Measurements from ENCODE around the gene GABRG3. TPM values are rescaled to one million over a fixed set of nuclear protein-coding genes. Genes with fewer than 3 reads are reported as not detected.

Gene GABRG3
- total RNA-seq, 3 donors from 2014 or later (not counting 1 experiment from before 2014, with no cell fraction given): not detected

DNA sequence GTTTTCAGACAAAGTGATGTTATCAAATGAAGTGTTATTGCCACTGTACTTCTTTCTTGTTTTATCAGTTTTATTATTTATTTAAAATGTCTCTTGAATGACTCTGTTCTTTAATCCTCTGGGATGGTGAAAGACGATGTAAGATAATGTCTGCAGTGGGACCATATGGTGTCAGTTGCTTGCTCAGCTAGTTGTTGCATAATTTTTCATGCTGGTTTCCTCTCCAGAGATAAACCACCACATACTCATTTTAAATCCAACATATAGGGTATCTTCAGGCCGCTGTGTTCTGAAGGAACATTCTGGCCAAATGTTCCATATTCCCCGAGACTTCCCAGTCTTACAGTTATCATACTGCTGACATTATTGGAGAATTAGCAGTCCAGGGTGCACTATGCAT, 75.9 kb downstream of the GABRG3 start:
- Mint-ChIP-seq H3K4me1 (no peaks in the 10 kb centered on the region), H3K27ac (no peak overlapping the region)

DNA sequence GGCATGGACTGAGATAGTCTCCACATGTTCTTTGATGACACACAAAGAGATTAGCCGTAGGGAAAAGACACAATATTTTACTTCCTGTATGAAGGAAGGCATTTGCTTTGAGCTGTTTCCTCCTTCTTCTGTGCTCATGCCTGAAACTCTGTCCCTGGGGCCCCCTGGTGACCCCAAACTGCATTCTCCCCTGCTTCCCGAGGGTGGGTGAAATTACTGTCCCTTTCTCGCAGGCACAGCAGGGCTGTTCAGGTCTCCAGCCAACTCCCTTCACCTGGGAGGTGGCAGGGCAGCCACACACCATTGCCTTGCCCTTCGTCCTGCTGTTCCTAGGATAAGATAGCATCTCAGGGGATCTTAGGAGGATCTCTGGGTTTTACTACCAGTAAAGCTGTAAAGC, 79.2 kb downstream of the GABRG3 start:
- H3K27me3 ChIP-seq (ENCODE audit: control insufficient read depth, insufficient read depth, low read length): no peaks in the 10 kb centered on the region
- no peak overlapping the region for H3K4me3 Mint-ChIP-seq
- no peaks in the 10 kb centered on the region for H3K27me3 Mint-ChIP-seq (ENCODE audit: low read depth in 2 of 2)
- H3K27ac ChIP-seq (ENCODE audit: low read length): no peak overlapping the region
- H3K9me3 Mint-ChIP-seq: peaks cover 2% of the 10 kb centered on the region in 2 donors
- no peak for DNase-seq
- intact Hi-C loops (cut with micrococcal nuclease): no loop called here
- no peaks in the 10 kb centered on the region for H3K36me3 Mint-ChIP-seq
- no peaks in the 10 kb centered on the region for H3K4me1 ChIP-seq (ENCODE audit: control insufficient read depth, insufficient read depth, low read length)
- H3K27ac Mint-ChIP-seq: no peak overlapping the region
- H3K36me3 ChIP-seq (ENCODE audit: control insufficient read depth, insufficient read depth, low read length): no peaks in the 10 kb centered on the region
- H3K4me3 ChIP-seq (ENCODE audit: low read length): no peak overlapping the region
- no peaks in the 10 kb centered on the region for H3K4me1 Mint-ChIP-seq
- WGBS (ENCODE audit: insufficient coverage): 33% methylated on average over 4 of the region's 4 CpGs
- no peak for ATAC-seq
- TF ChIP-seq, protein P1, sequence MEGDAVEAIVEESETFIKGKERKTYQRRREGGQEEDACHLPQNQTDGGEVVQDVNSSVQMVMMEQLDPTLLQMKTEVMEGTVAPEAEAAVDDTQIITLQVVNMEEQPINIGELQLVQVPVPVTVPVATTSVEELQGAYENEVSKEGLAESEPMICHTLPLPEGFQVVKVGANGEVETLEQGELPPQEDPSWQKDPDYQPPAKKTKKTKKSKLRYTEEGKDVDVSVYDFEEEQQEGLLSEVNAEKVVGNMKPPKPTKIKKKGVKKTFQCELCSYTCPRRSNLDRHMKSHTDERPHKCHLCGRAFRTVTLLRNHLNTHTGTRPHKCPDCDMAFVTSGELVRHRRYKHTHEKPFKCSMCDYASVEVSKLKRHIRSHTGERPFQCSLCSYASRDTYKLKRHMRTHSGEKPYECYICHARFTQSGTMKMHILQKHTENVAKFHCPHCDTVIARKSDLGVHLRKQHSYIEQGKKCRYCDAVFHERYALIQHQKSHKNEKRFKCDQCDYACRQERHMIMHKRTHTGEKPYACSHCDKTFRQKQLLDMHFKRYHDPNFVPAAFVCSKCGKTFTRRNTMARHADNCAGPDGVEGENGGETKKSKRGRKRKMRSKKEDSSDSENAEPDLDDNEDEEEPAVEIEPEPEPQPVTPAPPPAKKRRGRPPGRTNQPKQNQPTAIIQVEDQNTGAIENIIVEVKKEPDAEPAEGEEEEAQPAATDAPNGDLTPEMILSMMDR (IDR thresholded peaks at IDR 0.05): no peak
- no peaks in the 10 kb centered on the region for H3K9me3 ChIP-seq (ENCODE audit: control insufficient read depth, insufficient read depth, low read length)

More for the DNA sequence above, 75.9 kb downstream of the GABRG3 start:
- Mint-ChIP-seq H3K9me3 (peaks cover 2% of the 10 kb centered on the region in 2 donors), H3K4me3 (no peak overlapping the region), H3K27me3 (ENCODE audit: low read depth in 2 of 2) (no peaks in the 10 kb centered on the region), H3K36me3 (no peaks in the 10 kb centered on the region)
- no peaks in the 10 kb centered on the region for H3K27me3 ChIP-seq (ENCODE audit: control insufficient read depth, insufficient read depth, low read length)
- H3K4me1 ChIP-seq (ENCODE audit: control insufficient read depth, insufficient read depth, low read length): no peaks in the 10 kb centered on the region
- H3K36me3 ChIP-seq (ENCODE audit: control insufficient read depth, insufficient read depth, low read length): no peaks in the 10 kb centered on the region
- TF ChIP-seq, protein P1 (IDR thresholded peaks at IDR 0.05): no peak
- ATAC-seq: no peak
- H3K9me3 ChIP-seq (ENCODE audit: control insufficient read depth, insufficient read depth, low read length): no peaks in the 10 kb centered on the region
- intact Hi-C loops (cut with micrococcal nuclease): no loop called here
- H3K27ac ChIP-seq (ENCODE audit: low read length): no peak overlapping the region
- no peak overlapping the region for H3K4me3 ChIP-seq (ENCODE audit: low read length)
- 83% methylated on average over 3 of the region's 3 CpGs for WGBS (ENCODE audit: insufficient coverage)
- no peak for DNase-seq

GRCh38 chr15:27054426-27054825, 83.4 kb downstream of the GABRG3 start:
- TF ChIP-seq, protein P1 (IDR thresholded peaks at IDR 0.05): no peak
- no peaks in the 10 kb centered on the region for H3K27me3 Mint-ChIP-seq (ENCODE audit: low read depth in 2 of 2)
- H3K4me3 ChIP-seq (ENCODE audit: low read length): no peak overlapping the region
- intact Hi-C loops (cut with micrococcal nuclease): no loop called here
- no peaks in the 10 kb centered on the region for H3K9me3 Mint-ChIP-seq
- no peaks in the 10 kb centered on the region for H3K4me1 ChIP-seq (ENCODE audit: control insufficient read depth, insufficient read depth, low read length)
- H3K27me3 ChIP-seq (ENCODE audit: control insufficient read depth, insufficient read depth, low read length): no peaks in the 10 kb centered on the region
- 79% methylated on average over 10 of the region's 10 CpGs for WGBS (ENCODE audit: insufficient coverage)
- H3K9me3 ChIP-seq (ENCODE audit: control insufficient read depth, insufficient read depth, low read length): no peaks in the 10 kb centered on the region
- ATAC-seq: no peak
- H3K4me3 Mint-ChIP-seq: no peak overlapping the region
- no peaks in the 10 kb centered on the region for H3K36me3 Mint-ChIP-seq
- no peak overlapping the region for H3K27ac Mint-ChIP-seq
- H3K36me3 ChIP-seq (ENCODE audit: control insufficient read depth, insufficient read depth, low read length): no peaks in the 10 kb centered on the region
- H3K27ac ChIP-seq (ENCODE audit: low read length): no peak overlapping the region
- no peaks in the 10 kb centered on the region for H3K4me1 Mint-ChIP-seq
- DNase-seq: no peak

DNA sequence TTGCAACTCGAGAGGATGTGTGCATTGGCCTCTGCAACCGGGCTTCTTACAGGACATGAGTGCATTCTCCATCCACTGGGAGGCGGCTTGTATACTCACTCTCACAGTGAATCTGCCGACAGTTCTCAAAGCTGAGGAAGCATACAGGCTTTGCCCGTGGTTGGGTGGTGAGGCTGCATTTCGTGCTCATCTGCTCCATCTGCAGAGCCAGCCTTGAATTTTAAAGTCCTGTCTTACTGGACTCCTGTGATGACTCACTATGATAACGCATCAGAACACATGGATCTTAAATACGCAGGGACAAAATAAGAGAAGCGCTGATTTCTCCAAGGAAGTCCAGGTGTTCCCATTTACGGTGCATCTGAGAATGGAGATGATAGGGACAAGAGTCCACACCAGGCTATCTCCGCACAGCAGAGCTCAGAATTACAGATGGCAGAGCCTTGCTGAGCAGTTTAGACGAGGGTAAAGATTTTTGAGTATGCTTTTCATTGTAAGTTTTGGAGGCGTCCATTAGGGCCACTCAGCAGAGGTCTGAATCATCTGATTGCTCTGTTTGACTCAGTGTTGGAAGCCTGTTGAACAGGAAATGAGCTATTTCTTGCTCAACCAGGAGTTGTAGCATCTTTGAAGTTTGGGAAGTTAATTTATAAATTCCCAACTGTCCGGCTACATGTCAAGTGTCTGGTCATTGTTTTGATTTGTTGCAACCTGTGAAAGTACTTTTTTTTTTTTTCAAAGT, 87.1 kb downstream of the GABRG3 start:
- no peaks in the 10 kb centered on the region for H3K4me1 ChIP-seq (ENCODE audit: control insufficient read depth, insufficient read depth, low read length)
- no peak for ATAC-seq
- H3K27me3 ChIP-seq (ENCODE audit: control insufficient read depth, insufficient read depth, low read length): no peaks in the 10 kb centered on the region
- Mint-ChIP-seq H3K27ac (no peak overlapping the region), H3K4me1 (no peaks in the 10 kb centered on the region), H3K27me3 (ENCODE audit: low read depth in 2 of 2) (no peaks in the 10 kb centered on the region), H3K36me3 (no peaks in the 10 kb centered on the region), H3K4me3 (no peak overlapping the region), H3K9me3 (peaks cover 2% of the 10 kb centered on the region in 2 donors)
- TF ChIP-seq, protein P1 (IDR thresholded peaks at IDR 0.05): no peak
- H3K36me3 ChIP-seq (ENCODE audit: control insufficient read depth, insufficient read depth, low read length): no peaks in the 10 kb centered on the region
- DNase-seq: no peak
- intact Hi-C loops (cut with micrococcal nuclease): no loop called here
- 82% methylated on average over 14 of the region's 14 CpGs for WGBS (ENCODE audit: insufficient coverage)
- H3K4me3 ChIP-seq (ENCODE audit: low read length): no peak overlapping the region
- H3K27ac ChIP-seq (ENCODE audit: low read length): no peak overlapping the region
- no peaks in the 10 kb centered on the region for H3K9me3 ChIP-seq (ENCODE audit: control insufficient read depth, insufficient read depth, low read length)
